Rectal smooth muscle tissue (tissue), 1 donor: ENCODE results near the gene IFITM5.

Source experiments
- H3K27ac ChIP-seq: one replicate; pipeline ENCODE4 v1.7.0; 2013; ENCODE audit warnings: low read depth, low read length, inconsistent platforms
- H3K27me3 ChIP-seq: one replicate; pipeline ENCODE4 v1.7.0; 2013; ENCODE audit warnings: low read length; ENCODE audit not compliant: control insufficient read depth, insufficient read depth
- H3K36me3 ChIP-seq: one replicate; pipeline ENCODE4 v1.7.0; 2013; ENCODE audit warnings: low read length; ENCODE audit not compliant: control insufficient read depth, insufficient read depth
- H3K4me1 ChIP-seq: one replicate; pipeline ENCODE4 v1.7.0; 2013; ENCODE audit warnings: low read length; ENCODE audit not compliant: control insufficient read depth, insufficient read depth
- H3K4me3 ChIP-seq: one replicate; pipeline ENCODE4 v1.7.0; 2013; ENCODE audit warnings: low read length
- H3K9ac ChIP-seq: one replicate; pipeline ENCODE4 v1.7.0; 2013; ENCODE audit warnings: low read length

Gene IFITM5

DNA sequence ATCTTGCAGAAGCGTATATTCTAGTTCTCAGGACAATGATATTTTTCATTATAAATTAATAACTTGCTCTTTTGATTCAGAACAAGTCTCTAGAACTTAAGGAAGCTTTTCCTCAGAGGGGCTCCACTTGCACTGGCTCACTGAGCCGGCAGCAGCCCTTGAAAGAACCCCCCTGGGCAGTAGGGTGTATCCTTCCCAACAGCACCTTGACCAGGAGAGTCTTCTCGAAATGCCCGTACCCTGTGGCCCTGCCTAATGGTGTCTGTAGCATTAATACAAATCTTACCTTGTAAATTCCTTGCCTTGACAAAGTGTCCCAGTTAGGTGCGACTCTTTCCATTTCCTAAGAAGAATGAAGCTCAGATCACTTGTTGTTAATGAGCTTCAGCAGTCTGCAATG lies 49.1 kb downstream of the IFITM5 start:
- Histone ChIP-seq H3K36me3 (peaks cover 39% of the 10 kb centered on the region), H3K27me3 (no peaks in the 10 kb centered on the region), H3K4me3 (no peak overlapping the region), H3K27ac (no peak overlapping the region), H3K4me1 (no peaks in the 10 kb centered on the region), H3K9ac (no peak overlapping the region)

DNA sequence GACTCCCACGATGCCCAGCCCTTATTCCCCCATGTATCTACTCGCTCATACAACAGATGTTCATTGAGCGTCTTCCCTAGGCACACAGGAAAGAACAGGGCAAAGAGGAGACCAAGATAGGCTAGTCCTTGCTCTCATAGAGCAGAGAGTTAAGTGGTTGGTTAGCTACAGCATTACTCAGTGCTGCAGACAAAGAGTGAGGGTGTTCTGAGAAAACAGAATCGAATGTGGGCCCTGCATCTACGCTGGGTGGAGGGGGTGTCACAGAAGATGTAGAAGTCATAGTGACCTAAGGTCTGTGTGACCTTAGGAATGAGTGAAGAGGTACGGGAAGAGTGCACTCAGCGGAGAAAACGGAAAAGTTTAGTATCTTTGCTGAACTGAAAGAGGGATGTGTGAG lies 50.3 kb downstream of the IFITM5 start:
- H3K9ac ChIP-seq = no peak overlapping the region
- H3K27ac ChIP-seq = no peak overlapping the region
- H3K4me3 ChIP-seq = no peak overlapping the region
- H3K4me1 ChIP-seq = no peaks in the 10 kb centered on the region
- H3K36me3 ChIP-seq = peaks cover 41% of the 10 kb centered on the region
- H3K27me3 ChIP-seq = no peaks in the 10 kb centered on the region
